ENCODE data around the gene MAP4K1. TPM values are rescaled to one million over a fixed set of nuclear protein-coding genes. Genes with fewer than 3 reads are reported as not detected.

MAP4K1 gene
- total RNA-seq, 4 donors from 2014 or later: 2.3 to 7.1 (median 5.1) TPM

GRCh38 chr19:38629568-38629967 is 11.8 kb upstream of the MAP4K1 start:
- no peak for TF ChIP-seq CTCF (IDR thresholded peaks at IDR 0.05; ENCODE audit: low read depth)

GRCh38 chr19:38626401-38626800 is 8.6 kb upstream of the MAP4K1 start:
- TF ChIP-seq CTCF (IDR thresholded peaks at IDR 0.05; ENCODE audit: low read depth): no peak

- TF ChIP-seq CTCF (IDR thresholded peaks at IDR 0.05; ENCODE audit: low read depth): no peak
These were observed 7.1 kb upstream of the MAP4K1 start for GRCh38 chr19:38624822-38625221.

- TF ChIP-seq CTCF (IDR thresholded peaks at IDR 0.05; ENCODE audit: low read depth): no peak
These were observed 1.8 kb upstream of the MAP4K1 start for GRCh38 chr19:38619361-38620174.

- no peak for TF ChIP-seq CTCF (IDR thresholded peaks at IDR 0.05; ENCODE audit: low read depth)
These were observed 1.0 kb upstream of the MAP4K1 start, which contains the start of gene EIF3K for GRCh38 chr19:38618590-38619360. TSS of gene EIF3K (plus strand) at chr19:38619188. CDS start at chr19:38619269, 81 bp downstream.

GRCh38 chr19:38617283-38617763 is 430 bp downstream of the MAP4K1 start:
- TF ChIP-seq CTCF (IDR thresholded peaks at IDR 0.05; ENCODE audit: low read depth): no peak

GRCh38 chr19:38616265-38616664 is 1.5 kb downstream of the MAP4K1 start:
- no peak for TF ChIP-seq CTCF (IDR thresholded peaks at IDR 0.05; ENCODE audit: low read depth)

Data from subcutaneous adipose tissue (tissue), 4 donors.